ENCODE data around the gene MYRFL. TPM values are rescaled to one million over a fixed set of nuclear protein-coding genes. Genes with fewer than 3 reads are reported as not detected.

MYRFL gene
- total RNA-seq, 1 experiment from 2014 or later, result 0.57 TPM

GRCh38 chr12:69834576-69834975 is 9.5 kb downstream of the MYRFL start:
- Histone ChIP-seq H3K9ac (ENCODE audit: extremely low read depth, insufficient read length, low read length) (no peak overlapping the region), H3K27me3 (ENCODE audit: insufficient read depth, low read length) (no peaks in the 10 kb centered on the region), H4K91ac (ENCODE audit: insufficient read length, low read depth, low read length) (no peak overlapping the region), H2BK15ac (ENCODE audit: low read depth, low read length) (no peak overlapping the region), H3K56ac (ENCODE audit: insufficient read length, low read depth, low read length) (no peak overlapping the region), H2AFZ (ENCODE audit: low read length) (no peak overlapping the region), H3K23me2 (ENCODE audit: insufficient read length, low read depth, low read length, poor library complexity, severe bottlenecking) (no peaks in the 10 kb centered on the region), H4K8ac (replicated peaks; ENCODE audit: insufficient read length, low read depth, low read length) (no peak overlapping the region), H3K4me2 (ENCODE audit: insufficient read depth, insufficient read length, low read length) (no peak overlapping the region), H2BK12ac (ENCODE audit: insufficient read length, low read depth, low read length) (no peak overlapping the region), H3K4me1 (ENCODE audit: insufficient read depth, low read length) (no peaks in the 10 kb centered on the region), H3K18ac (ENCODE audit: insufficient read length, low read depth, low read length) (no peak overlapping the region), H2AK5ac (ENCODE audit: insufficient read length, low read length) (no peak overlapping the region), H3K27ac (ENCODE audit: insufficient read length, low read depth, low read length) (no peak overlapping the region), H4K20me1 (ENCODE audit: control insufficient read depth, insufficient read depth, insufficient read length) (no peaks in the 10 kb centered on the region), H4K5ac (ENCODE audit: insufficient read length, low read depth, low read length) (no peak overlapping the region), H3K79me2 (ENCODE audit: insufficient read depth, low read length) (no peaks in the 10 kb centered on the region), H2BK5ac (ENCODE audit: insufficient read length, low read length) (no peak overlapping the region), H2BK20ac (ENCODE audit: low read depth, low read length, poor library complexity, severe bottlenecking) (no peak overlapping the region), H3K4ac (ENCODE audit: low read depth, low read length) (no peak overlapping the region), H3K9me3 (ENCODE audit: control insufficient read depth, low read depth, low read length) (no peaks in the 10 kb centered on the region), H3K14ac (ENCODE audit: insufficient read depth, low read length) (no peak overlapping the region), H2BK120ac (ENCODE audit: low read depth, low read length, poor library complexity, severe bottlenecking) (no peak overlapping the region), H3K79me1 (ENCODE audit: insufficient read depth, low read depth, low read length, poor library complexity, severe bottlenecking) (no peaks in the 10 kb centered on the region), H3T11ph (ENCODE audit: low read length) (no peak overlapping the region), H3K23ac (ENCODE audit: insufficient read length, low read depth, low read length) (no peak overlapping the region)
- TF ChIP-seq CTCF (conservative IDR thresholded peaks at IDR 0.05), result no peak
- no peak for DNase-seq
- Mint-ChIP-seq H3K4me1 (peaks cover 3% of the 10 kb centered on the region in 2 experiments; a peak in 3 of 4 replicates), H3K27me3 (ENCODE audit: low read depth) (no peaks in the 10 kb centered on the region; the same call in 1 of the 2 replicates), H3K4me3 (no peak overlapping the region), H3K9me3 (no peaks in the 10 kb centered on the region; a peak in 1 of 5 replicates), H3K36me3 (ENCODE audit: insufficient read depth in 1 of 3, low read depth in 3 of 3) (no peaks in the 10 kb centered on the region), H3K27ac (no peak overlapping the region)
